Measurements from ENCODE around the gene ANKRD30B. TPM values are rescaled to one million over a fixed set of nuclear protein-coding genes. Genes with fewer than 3 reads are reported as not detected.
"Not testable (repeated sequence)": the region's sequence is repeated elsewhere in the genome, so short reads cannot be mapped to it uniquely, and the experiment has no call there.

Gene ANKRD30B
- total and polyA plus RNA-seq, 2 of the 8 experiments (the other 6 are each of a cell fraction or from before 2014, with no cell fraction given): not detected

- H2BK5ac ChIP-seq (ENCODE audit: low read depth, low read length); H4K8ac ChIP-seq (ENCODE audit: extremely low read depth, insufficient read depth, low read length); H4K20me1 ChIP-seq (replicated peaks in 1 of 2; ENCODE audit: control insufficient read depth in 1 of 2, insufficient read depth in 2 of 2, low read length in 2 of 2); H3K4ac ChIP-seq (replicated peaks; ENCODE audit: insufficient read length, low read depth, low read length); H3K23me2 ChIP-seq (ENCODE audit: low read depth, low read length); H3K27me3 ChIP-seq (replicated peaks in 1 of 4; ENCODE audit: control insufficient read depth in 3 of 4, extremely low read depth in 1 of 4, insufficient read depth in 3 of 4, low read length in 3 of 4); H4K5ac ChIP-seq (ENCODE audit: insufficient read length, low read depth, low read length); H3K23ac ChIP-seq (ENCODE audit: insufficient read length); H3K79me1 ChIP-seq (ENCODE audit: low read depth, low read length); H3K18ac ChIP-seq (ENCODE audit: extremely low read depth, low read length); H4K91ac ChIP-seq (replicated peaks; ENCODE audit: insufficient read length, low read length); H3K79me2 ChIP-seq (ENCODE audit: control insufficient read depth in 1 of 2, insufficient read depth in 2 of 2, low read length in 2 of 2); H2AFZ ChIP-seq (ENCODE audit: low read length); H2BK20ac ChIP-seq (ENCODE audit: low read length); DNase-seq (ENCODE audit: low read depth in 1 of 2, low spot score in 2 of 2); H3K4me2 ChIP-seq (ENCODE audit: insufficient read depth in 1 of 2, low read depth in 2 of 2, low read length in 2 of 2); H3K56ac ChIP-seq (replicated peaks; ENCODE audit: insufficient read length, low read depth, low read length); H3K14ac ChIP-seq (ENCODE audit: insufficient read length); H3K4me1 ChIP-seq (replicated peaks in 1 of 4; ENCODE audit: control insufficient read depth in 3 of 4, insufficient read depth in 4 of 4, low read length in 3 of 4); H2AK5ac ChIP-seq (ENCODE audit: low read depth, low read length); H2BK120ac ChIP-seq (replicated peaks; ENCODE audit: low read depth, low read length); H3K9ac ChIP-seq (replicated peaks in 1 of 4; ENCODE audit: extremely low read depth in 1 of 4, low read depth in 3 of 4, low read length in 3 of 4); H3K4me3 ChIP-seq (ENCODE audit: extremely low read depth in 1 of 4, insufficient read depth in 2 of 4, low read depth in 3 of 4, low read length in 4 of 4); H3K27ac ChIP-seq (ENCODE audit: low read depth, low read length); H2BK15ac ChIP-seq (ENCODE audit: low read length); POLR2A ChIA-PET (ENCODE audit: partially characterized antibody); CTCF ChIA-PET (ENCODE audit: partially characterized antibody); H2BK12ac ChIP-seq (ENCODE audit: low read depth, low read length); H3K36me3 ChIP-seq (ENCODE audit: control insufficient read depth in 2 of 4, insufficient read depth in 4 of 4, low read length in 3 of 4); FAIRE-seq: not testable (repeated sequence)
- WGBS, 2 experiments (ENCODE audit: extremely low coverage in 1 of 2, insufficient coverage in 1 of 2, insufficient read length in 1 of 2, insufficient replicate concordance in 2 of 2, low coverage in 1 of 2, low lambda C conversion rate in 2 of 2, missing lambda C conversion rate in 1 of 2): no CpG with 5 or more reads among the region's 20 CpGs
- peaks cover 0 to 28% of the 10 kb centered on the region in 2 experiments; a peak in 2 of 4 replicates for H3K9me3 ChIP-seq (ENCODE audit: insufficient read depth in 2 of 2, low read depth in 1 of 2, low read length in 1 of 2)
Observed at GRCh38 chr18:14856256-14856655, 108.3 kb downstream of the ANKRD30B start.

GRCh38 chr18:14858514-14858913, 110.5 kb downstream of the ANKRD30B start:
- H3K79me2 ChIP-seq (ENCODE audit: control insufficient read depth in 1 of 2, insufficient read depth in 2 of 2, low read length in 2 of 2); H3K4me3 ChIP-seq (ENCODE audit: extremely low read depth in 1 of 4, insufficient read depth in 2 of 4, low read depth in 3 of 4, low read length in 4 of 4); H2BK5ac ChIP-seq (ENCODE audit: low read depth, low read length); CTCF ChIA-PET (ENCODE audit: partially characterized antibody); H3K27me3 ChIP-seq (replicated peaks in 1 of 4; ENCODE audit: control insufficient read depth in 3 of 4, extremely low read depth in 1 of 4, insufficient read depth in 3 of 4, low read length in 3 of 4); H2BK20ac ChIP-seq (ENCODE audit: low read length); POLR2A ChIA-PET (ENCODE audit: partially characterized antibody); H3K18ac ChIP-seq (ENCODE audit: extremely low read depth, low read length); H3K23me2 ChIP-seq (ENCODE audit: low read depth, low read length); H3K4me2 ChIP-seq (ENCODE audit: insufficient read depth in 1 of 2, low read depth in 2 of 2, low read length in 2 of 2); H2AK5ac ChIP-seq (ENCODE audit: low read depth, low read length); H3K9ac ChIP-seq (replicated peaks in 1 of 4; ENCODE audit: extremely low read depth in 1 of 4, low read depth in 3 of 4, low read length in 3 of 4); H3K79me1 ChIP-seq (ENCODE audit: low read depth, low read length); H2AFZ ChIP-seq (ENCODE audit: low read length); H3K56ac ChIP-seq (replicated peaks; ENCODE audit: insufficient read length, low read depth, low read length); H3K23ac ChIP-seq (ENCODE audit: insufficient read length); H3K4me1 ChIP-seq (replicated peaks in 1 of 4; ENCODE audit: control insufficient read depth in 3 of 4, insufficient read depth in 4 of 4, low read length in 3 of 4); H4K91ac ChIP-seq (replicated peaks; ENCODE audit: insufficient read length, low read length); H4K8ac ChIP-seq (ENCODE audit: extremely low read depth, insufficient read depth, low read length); H3K27ac ChIP-seq (ENCODE audit: low read depth, low read length); H3K36me3 ChIP-seq (ENCODE audit: control insufficient read depth in 2 of 4, insufficient read depth in 4 of 4, low read length in 3 of 4); FAIRE-seq; H2BK120ac ChIP-seq (replicated peaks; ENCODE audit: low read depth, low read length); DNase-seq (ENCODE audit: low read depth in 1 of 2, low spot score in 2 of 2); H4K20me1 ChIP-seq (replicated peaks in 1 of 2; ENCODE audit: control insufficient read depth in 1 of 2, insufficient read depth in 2 of 2, low read length in 2 of 2); H3K14ac ChIP-seq (ENCODE audit: insufficient read length); H2BK15ac ChIP-seq (ENCODE audit: low read length); H4K5ac ChIP-seq (ENCODE audit: insufficient read length, low read depth, low read length); H3K4ac ChIP-seq (replicated peaks; ENCODE audit: insufficient read length, low read depth, low read length); H2BK12ac ChIP-seq (ENCODE audit: low read depth, low read length): not testable (repeated sequence)
- H3K9me3 ChIP-seq (ENCODE audit: insufficient read depth in 2 of 2, low read depth in 1 of 2, low read length in 1 of 2): peaks cover 3 to 36% of the 10 kb centered on the region in 2 experiments; a peak in 3 of 4 replicates
- WGBS, 2 experiments (ENCODE audit: extremely low coverage in 1 of 2, insufficient coverage in 1 of 2, insufficient read length in 1 of 2, insufficient replicate concordance in 2 of 2, low coverage in 1 of 2, low lambda C conversion rate in 2 of 2, missing lambda C conversion rate in 1 of 2): no CpG with 5 or more reads among the region's 10 CpGs
